Measurements from ENCODE around the gene TCN2. TPM values are rescaled to one million over a fixed set of nuclear protein-coding genes. Genes with fewer than 3 reads are reported as not detected.

The TCN2 gene
- total and polyA plus RNA-seq, 9 of the 15 experiments (the other 6 are each of a cell fraction or from before 2014, with no cell fraction given), result 0.88 to 5.4 (median 1.7) TPM

GRCh38 chr22:30591588-30592359 is 15.2 kb upstream of the TCN2 start, which contains the start of gene PES1 (continued):
- no peak for TF ChIP-seq ZNF407 (IDR thresholded peaks at IDR 0.05; ENCODE audit: low read depth)
- no peak for TF ChIP-seq SRSF3 (IDR thresholded peaks at IDR 0.05; ENCODE audit: insufficient read depth, low read length)
- TF ChIP-seq SIRT6 (IDR thresholded peaks at IDR 0.05; ENCODE audit: low read depth, low read length), result no peak
- TF ChIP-seq KLF10 (CRISPR knock-in tag; IDR thresholded peaks at IDR 0.05), result no peak
- no peak for TF ChIP-seq ZNF655 (CRISPR knock-in tag; IDR thresholded peaks at IDR 0.05)
- TF ChIP-seq ZNF175 (CRISPR knock-in tag; IDR thresholded peaks at IDR 0.05; ENCODE audit: low read depth), result no peak
- TF ChIP-seq ETS1 (conservative IDR thresholded peaks at IDR 0.05; ENCODE audit: control insufficient read depth, low read depth, low read length), result peak; percentile 45; the same call in 1 of the 2 replicates
- TF ChIP-seq PRDM10 (IDR thresholded peaks at IDR 0.05; ENCODE audit: partially characterized antibody), result no peak
- TF ChIP-seq HNRNPUL1 (IDR thresholded peaks at IDR 0.05; ENCODE audit: low read length), result no peak
- TF ChIP-seq TCFL5 (CRISPR knock-in tag; conservative IDR thresholded peaks at IDR 0.05), result no peak

Data from K562 (cell line).